ENCODE measurements around the gene CLSTN2. TPM values are rescaled to one million over a fixed set of nuclear protein-coding genes. Genes with fewer than 3 reads are reported as not detected.

The CLSTN2 gene
- total RNA-seq, 1 donor from 2014 or later: under 0.01 TPM

DNA sequence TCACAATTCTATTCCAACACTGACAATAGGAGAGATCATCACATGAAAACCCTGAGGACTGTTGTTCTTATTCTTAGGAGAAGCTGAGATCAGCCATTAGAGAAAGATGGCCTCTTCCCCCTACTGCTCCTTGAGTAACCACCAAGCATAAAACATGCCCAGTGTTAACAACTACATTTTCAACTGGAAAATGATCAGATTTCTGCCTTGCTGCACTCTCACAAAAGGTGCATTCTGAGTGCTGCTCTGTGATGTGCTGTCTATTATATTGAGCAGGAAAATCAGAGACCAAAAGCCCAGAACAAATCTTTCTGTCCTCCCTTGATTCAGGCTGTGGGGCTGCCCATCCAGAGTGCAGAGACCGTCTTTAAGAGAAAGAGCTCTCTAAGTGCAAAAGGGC, 438.2 kb downstream of the CLSTN2 start:
- no peak for DNase-seq (ENCODE audit: low read depth, low spot score)

DNA sequence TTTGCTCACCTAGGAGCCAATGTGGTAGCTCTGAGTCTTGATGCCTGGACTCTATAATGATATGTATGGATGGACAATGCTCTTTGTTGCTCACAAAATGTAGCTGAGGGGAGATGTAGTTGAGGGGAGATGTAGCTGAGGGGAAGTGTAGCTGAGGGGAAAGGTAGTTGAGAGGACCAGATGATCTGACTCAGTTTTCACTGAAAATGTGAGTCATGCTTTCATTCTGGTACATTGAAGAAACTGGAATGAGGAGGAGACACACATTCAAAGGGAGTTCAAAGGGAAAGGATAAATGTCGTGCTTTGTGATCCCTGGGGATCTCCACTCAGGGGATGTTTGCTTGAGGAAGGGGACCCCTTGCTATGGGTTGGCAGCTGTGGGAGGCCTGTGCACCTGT, 440.0 kb downstream of the CLSTN2 start:
- DNase-seq (ENCODE audit: low read depth, low spot score): no peak

DNA sequence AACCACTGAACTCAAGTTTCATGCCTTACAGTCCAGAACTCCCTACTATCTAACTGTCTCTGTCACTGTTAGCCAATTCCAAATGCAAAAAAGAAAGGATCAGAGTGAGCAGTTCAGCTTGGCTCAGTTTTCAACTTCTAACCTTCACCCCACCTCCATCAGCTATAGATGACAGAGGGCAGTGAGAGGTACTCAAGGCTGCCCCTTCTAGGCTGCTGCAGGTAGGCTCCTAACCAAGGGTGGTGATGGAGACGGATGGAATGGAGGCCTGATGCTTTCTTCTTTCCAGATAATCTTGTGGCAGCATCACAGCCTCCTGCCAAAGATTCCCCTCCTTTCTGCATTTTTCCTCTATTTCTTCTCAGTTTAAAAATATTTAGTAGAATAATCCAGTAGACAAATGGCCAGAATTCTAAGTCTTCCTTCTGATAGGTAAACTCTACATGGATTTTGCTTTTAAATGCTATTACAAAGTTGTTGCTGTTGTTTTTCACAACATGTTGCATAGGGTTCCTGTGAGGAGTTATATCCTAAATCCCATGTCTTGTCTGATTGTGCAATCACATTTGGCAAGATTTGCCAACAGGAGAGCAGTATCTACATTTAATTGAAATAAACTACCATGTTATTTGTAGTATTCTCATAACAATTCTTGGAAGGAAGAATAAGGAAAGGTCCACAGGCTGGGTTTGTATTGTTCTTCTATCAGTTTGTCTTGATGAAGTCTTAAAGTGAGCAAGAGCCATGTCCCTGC, 441.3 kb downstream of the CLSTN2 start:
- DNase-seq (ENCODE audit: low read depth, low spot score): no peak

DNA sequence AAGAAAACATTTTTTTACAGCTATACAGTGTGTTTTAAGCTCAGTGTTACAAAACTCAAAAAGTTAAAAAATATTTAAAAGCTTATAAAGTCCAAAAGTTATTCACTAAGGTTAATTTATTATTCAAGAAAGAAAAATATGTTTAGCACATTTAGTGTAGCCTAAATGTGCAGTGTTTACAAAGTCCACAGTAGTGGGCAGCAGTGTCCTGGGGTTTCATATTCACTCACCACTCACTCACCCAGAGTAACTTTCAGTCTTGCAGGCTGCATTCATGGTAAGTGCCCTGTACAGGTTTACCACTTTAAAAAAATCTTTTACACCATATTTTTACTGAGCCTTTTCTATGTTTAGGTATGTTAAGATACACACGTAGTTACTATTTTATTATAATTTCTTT, 442.7 kb downstream of the CLSTN2 start:
- no peak for DNase-seq (ENCODE audit: low read depth, low spot score)

DNA sequence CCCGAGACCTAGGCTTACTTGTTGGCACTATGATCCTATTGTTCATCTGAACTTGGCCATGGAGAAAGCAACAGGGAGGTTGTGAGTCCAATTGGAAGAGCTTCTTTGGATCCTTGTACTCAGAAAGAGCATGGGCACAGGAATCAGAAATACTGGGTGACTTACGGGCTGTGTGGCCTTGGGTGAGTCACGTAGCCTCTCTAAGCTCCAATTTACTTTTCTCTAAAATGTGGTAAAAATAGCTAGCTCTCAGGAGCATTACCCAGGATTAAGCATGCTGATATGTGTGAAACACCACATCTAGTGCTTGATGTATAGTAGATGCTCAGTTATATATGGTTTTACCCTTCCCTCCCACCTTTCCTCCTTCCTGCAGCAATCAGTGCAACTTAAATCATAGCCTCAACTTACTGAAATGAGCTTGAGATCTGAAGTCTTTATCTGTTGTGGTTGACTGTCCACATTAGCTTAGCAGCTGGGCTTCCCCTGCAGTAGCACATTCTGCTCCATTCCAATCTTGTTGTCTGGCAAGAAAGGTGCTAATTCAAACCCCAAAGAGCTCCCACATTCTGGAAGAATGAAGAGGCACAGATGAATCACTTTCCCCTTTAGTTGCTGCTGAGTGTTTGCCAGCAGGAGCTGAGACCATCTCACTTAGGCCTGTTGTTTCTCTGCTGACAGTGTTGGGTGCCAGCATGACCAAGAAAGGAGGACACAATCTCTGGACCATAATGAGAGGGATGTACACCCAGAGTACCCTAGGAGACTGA, 443.8 kb downstream of the CLSTN2 start:
- DNase-seq (ENCODE audit: low read depth, low spot score): no peak

DNA sequence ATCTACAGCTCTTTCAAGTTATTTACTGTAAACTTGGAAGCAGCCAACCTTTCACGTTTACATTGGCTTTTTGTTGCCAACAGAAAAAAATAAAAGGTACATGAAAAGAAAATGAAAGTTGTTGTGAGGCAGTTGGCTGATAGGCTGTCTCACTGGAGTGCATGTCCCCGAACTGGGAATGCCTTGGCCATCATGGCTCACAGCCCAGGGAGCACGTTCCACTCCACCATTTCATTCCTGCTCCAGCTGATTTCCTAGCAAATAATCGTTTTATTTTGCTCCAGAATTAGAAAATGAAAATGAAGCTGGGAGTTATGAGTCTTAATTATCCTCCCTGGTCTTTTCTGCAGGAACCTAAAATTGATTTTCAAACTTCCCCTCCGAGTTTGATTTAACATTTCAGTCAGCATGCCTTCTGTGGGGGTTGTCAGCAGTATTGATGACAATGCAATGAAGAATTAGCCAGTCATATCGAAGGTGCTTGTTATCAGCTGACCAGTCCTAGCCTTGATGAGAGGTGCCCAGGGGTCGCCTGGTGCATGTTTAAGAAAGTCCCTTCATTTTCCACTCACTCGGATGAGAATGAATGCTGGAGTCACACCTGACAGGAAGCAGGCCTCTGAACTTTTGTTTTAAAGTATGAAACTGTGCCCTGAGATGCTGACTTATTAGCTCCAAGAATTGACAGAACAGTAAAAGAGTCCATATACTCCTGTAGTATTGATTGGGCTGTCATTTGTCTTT, 449.2 kb downstream of the CLSTN2 start:
- DNase-seq (ENCODE audit: low read depth, low spot score): no peak

DNA sequence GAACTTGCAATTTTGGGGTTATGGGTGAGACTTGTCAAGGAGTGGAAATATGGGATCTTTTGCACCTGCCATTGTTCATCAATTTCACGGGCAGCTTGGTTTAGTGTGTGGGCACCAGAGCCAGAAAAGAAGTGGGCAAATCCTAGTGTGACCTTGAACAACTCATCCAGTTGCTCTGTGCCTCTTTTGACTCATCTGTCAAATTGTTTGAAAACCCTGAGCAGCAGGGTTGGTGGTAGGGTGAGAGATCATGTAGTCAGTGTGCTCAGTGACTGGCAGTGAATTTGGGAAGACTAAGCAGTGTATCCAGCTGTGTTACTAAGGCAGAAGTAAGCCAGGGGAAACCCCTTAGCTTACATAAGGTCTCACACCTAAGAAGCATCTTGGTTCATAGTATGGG, 449.9 kb downstream of the CLSTN2 start:
- no peak for DNase-seq (ENCODE audit: low read depth, low spot score)

DNA sequence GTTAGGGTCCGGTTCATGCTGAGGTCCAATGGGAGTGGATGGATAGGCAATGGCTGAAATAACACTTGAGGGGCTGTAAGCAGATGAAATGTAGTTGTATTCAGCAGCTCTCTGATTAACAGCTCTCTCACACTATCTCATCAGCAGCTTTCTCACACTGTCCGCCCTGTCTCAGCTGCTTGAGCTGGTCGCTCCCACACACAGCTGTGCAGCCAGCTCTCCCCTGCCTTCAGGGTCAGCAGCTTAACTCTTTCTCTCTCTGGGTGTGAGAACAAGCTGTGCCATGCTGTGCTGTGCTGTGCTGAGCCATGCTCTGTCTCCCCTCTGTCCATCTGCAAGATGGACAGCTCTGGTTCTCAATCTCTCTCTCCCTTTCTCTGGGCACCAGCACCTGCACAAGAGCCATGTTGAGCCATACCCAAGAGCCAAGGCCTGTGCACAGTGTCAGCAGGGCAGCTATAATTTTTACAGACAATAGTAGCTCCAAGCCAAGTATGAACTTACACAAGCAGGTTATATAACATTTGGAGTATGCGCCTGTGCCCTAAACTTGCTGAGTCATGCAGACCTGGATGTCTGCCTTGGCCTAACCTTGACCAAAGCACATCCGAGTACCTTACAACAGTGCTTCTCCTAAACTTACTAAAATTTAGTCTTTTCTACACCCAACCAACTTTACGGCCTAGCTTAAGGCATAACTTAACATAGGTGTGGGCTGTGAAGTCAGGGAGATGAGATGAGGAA, 451.5 kb downstream of the CLSTN2 start:
- no peak for DNase-seq (ENCODE audit: low read depth, low spot score)

DNA sequence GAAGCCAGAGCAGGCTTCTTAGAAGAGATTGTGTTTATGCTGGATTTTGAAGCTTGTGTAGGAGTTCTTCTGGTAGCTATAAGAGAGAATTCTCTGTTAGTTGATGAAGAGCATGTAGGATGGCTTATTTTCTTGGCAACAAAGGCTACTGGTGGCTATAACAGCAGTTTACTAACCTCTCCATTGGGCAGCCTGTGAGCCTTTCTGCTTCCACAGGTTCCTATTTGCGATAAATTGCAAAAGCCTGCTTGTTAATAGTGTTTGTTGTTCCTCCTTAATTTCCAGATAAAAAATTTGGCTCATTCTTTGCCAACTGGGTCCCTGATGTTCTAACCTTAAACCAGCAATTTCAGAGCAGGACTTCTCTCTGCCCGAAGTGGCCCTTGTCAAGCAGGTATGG, 452.3 kb downstream of the CLSTN2 start:
- DNase-seq (ENCODE audit: low read depth, low spot score): no peak

DNA sequence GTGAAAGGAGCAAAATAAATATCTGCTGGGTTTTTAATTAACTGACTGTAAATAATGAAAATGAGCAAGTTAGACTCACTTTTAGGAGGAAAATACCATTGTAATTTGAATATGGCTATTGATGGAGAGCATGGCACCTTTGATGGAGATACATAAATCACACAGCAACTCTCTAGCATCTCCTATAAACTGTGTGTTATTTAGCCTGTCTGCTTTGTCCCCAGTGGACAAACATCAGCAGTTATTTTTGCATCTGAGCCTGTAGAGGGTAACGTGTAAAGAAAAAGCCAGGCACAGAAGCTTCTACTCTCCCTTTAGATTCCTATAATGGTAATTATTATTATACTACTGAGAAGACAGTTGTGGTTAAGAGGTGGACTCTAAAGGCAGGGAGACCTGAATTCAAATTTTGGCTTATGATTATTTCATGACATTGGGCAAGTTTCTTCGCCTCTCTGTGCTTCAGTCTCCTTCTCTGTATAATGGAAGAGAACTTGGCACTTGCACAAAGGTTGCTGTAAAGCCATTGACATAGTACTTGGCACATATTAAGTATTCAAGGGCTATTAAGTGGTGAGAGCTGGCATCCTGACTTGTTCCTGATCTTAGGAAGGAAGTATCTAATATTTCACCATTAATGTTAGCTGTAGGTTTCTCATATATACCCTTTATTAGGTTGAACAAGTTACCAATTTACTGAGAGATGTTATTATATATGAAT, 453.4 kb downstream of the CLSTN2 start:
- no peak for DNase-seq (ENCODE audit: low read depth, low spot score)

DNA sequence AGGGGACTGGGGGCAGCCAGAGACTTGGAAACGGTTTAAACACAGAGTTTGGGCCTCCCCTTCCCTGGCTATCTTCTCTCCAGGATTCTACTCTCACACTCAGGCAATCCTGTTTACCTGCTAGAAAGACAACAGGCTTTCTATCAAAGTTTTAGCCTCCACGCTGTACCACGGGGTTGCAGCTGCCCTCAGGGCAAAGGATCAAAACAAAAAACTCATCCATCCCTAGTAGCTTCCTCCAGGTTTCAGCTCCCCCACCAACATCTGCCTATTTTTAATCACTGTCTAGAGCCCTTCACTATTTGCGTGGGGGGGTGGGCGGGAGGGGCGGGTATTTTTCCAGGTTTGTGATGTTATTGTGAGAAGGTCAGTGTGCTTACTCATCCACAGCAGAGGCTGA, 456.1 kb downstream of the CLSTN2 start:
- DNase-seq (ENCODE audit: low read depth, low spot score): no peak

DNA sequence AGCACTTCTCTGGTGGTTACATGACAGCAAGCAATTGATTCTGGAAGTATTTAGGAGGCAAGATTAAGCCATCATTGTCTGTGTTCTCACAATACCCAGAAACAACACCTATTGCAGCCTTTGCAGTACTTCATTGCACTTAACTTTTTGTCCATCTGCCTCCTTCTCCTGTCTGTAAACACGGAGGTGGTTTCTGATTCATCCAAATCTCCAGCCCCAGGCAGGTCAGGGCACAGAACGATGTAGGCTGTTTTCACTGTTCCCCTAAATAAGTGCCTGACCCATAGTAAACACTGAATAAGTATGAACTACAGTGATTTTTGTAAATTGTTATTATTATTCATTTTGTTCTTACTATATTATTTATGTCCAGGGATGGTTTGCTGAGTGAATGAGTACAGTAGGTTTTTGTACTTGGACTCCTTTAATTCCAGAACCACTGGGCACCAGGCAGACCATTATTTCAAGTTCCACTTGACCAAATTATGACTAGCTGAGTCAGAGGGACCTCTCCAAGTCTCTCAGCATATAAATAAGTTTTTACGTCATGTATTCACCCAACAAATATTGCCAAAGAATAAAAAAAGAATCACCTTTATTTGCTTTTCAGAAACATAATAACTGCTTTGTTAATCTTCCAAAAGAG, 459.6 kb downstream of the CLSTN2 start:
- DNase-seq (ENCODE audit: low read depth, low spot score): no peak

DNA sequence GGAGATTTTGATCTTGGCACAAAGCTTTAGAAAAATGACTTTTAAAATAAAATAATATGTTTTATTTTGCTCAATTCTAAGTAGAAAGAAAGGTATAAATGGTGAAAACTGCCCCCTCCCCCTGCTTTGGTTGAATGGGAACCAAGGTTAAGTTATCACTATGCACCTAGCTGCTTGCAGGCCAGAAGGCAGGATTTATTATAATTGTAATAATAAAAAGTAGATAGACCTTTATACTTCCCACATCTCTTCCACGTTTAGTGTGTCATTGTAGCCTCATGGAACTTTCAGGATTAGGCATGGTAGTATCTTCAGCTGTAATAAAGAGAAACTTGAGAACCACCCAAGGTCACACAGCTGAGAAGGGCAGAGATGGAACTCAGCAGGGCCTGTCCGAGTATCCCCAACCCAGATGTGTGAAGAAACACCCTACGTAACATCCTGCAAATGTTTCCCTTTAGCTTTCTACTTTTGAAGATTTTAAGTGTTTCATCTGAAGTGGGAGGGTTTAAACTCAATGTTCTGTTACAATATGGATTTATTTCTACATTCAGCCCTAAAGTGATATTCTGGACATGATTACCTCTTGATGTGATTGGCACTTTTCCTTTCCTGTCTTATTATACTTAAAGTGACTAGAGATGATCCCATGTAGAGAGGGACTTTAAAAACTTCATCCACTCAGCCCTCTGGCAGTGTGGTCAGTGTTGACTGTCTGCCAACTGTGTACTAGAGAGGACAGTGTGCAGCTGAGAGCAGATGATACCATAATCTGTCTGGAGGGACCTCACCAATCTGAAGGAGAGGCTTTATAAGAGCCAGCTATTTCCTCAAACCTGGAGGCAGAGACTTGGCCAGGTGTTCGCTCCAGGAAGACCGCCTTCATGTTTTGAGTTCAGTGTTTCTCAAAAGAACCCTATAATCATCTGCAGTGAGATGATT, 460.4 kb downstream of the CLSTN2 start:
- DNase-seq (ENCODE audit: low read depth, low spot score): no peak

DNA sequence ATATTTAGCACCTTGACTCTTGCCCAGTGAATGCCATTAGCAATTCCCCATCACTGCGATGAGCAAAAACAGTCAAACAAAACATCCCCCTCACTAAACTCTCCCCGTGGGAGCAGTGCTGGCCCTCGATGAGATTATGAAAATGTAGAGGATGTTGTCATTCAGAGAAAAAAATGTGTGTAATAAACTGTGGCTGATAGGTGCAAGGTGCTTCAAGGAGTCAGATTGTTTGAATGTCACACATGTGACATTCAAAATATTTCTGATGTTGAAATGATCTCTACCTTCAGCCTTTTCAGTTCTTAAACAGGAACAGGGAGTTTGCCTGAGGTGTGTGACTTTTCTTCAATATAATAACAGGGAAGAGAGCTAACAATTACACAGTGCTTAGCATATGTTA, 461.1 kb downstream of the CLSTN2 start:
- no peak for DNase-seq (ENCODE audit: low read depth, low spot score)

DNA sequence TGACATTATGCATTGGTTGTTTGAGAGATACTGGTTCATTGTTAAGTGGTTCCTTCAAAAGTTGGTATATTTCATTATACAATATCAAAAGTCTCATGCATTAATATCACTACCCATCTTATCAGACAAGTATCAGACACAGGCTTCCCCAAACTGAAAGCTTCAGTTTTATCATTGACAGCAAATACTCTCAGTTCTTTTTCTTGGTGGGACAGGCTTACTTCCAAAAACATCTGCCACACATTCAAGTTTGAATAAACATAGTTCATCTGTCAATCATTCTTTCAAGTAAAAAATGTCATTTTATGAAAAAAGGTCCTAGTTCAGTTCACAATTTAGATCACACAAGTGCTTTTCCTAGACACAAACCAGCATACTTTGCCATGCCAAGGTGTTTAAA, 462.9 kb downstream of the CLSTN2 start:
- no peak for DNase-seq (ENCODE audit: low read depth, low spot score)

DNA sequence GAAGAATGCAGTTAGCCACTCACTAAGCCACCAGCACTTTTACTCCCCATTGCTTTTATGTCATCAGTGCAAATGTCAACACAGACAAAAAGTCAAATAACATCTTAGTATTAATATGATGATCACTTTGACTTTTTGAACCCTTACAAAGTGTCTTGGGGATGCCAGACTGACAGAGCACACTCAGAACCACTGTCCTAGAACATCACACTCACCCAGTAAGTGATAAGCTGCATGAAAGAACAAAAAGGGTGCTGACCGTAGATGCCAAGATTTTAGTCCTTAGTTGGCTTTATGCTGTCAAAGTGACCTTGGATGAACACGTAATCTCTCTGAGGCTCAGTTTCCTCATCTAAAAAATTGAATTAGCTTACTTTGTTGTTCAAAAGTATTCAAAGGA, 463.4 kb downstream of the CLSTN2 start:
- DNase-seq (ENCODE audit: low read depth, low spot score): no peak

DNA sequence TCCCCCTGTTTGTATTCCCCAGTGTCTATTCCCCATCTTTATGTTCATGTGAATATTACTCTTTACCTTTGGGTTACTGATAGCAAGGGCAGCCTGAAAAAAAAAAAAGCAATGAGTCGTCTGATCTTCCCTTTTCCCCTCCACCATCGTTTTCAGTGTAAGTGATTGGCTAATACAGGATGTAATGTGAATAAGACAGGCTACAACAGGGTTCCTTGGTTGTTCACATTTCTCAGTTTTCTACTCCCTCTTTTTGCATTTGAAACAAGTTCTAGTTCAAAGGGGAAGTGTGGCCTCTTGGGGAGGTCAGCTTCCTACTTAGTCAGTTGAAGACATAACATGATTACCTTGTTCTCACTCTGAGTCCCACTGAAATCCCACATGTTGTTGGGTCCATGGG, 464.9 kb downstream of the CLSTN2 start:
- no peak for DNase-seq (ENCODE audit: low read depth, low spot score)

DNA sequence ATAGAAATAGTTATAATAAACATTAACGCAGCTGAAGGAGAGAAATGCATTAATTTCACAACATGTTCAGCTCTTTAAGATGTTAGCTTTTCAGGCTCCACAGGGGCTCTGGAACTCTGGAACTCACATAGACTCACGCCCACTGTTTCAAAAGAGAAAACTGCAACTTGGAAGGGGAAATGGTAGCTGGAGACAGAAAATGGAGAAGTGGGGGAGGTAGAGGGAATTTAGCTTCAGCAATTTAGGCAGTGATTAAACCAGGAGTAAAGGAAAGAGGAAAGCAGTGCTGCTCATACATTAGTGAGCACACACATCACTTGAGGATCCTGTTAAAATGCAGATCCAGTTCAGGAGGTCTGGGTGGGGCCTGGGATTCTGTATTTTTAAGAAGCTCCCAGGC, 468.1 kb downstream of the CLSTN2 start:
- no peak for DNase-seq (ENCODE audit: low read depth, low spot score)

DNA sequence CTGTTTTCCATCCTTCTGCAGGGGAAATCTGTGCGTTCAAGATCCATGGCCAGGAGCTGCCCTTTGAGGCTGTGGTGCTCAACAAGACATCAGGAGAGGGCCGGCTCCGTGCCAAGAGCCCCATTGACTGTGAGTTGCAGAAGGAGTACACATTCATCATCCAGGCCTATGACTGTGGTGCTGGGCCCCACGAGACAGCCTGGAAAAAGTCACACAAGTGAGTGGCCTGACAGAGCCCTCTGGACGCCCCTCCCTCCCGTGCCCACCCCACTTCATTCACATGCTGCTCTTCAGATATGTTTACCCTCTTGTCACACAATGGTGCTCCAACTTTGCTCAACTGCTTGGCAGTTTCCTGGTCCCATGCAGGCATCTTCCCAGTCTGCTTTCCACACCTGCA, 468.6 kb downstream of the CLSTN2 start:
- DNase-seq (ENCODE audit: low read depth, low spot score): no peak
